ENCODE results near the gene ZDHHC5. TPM values are rescaled to one million over a fixed set of nuclear protein-coding genes. Genes with fewer than 3 reads are reported as not detected.
A peak's percentile ranks its signal among the peaks of the same experiment; 100 is the strongest.

The ZDHHC5 gene
- total RNA-seq, 1 experiment from 2014 or later: 51.6 TPM

GRCh38 chr11:57746920-57747319 lies 79.0 kb downstream of the ZDHHC5 start:
- ATAC-seq (no peak), DNase-seq (ENCODE audit: low spot score) (no peak)
- ChIA-PET POLR2A (interaction anchor here (0.7 kb wide), 1 partner anchor 412 kb away, joined by 4 read pairs; no protein-coding TSS in a partner anchor), CTCF (interaction anchor here (1.5 to 5.7 kb wide), 2 partner anchors 54 to 777 kb away, joined by 3 to 42 read pairs; no protein-coding TSS in a partner anchor)
- Mint-ChIP-seq H3K4me1 (peaks cover 22% of the 10 kb centered on the region), H3K4me3 (no peak overlapping the region), H3K36me3 (peaks cover 24% of the 10 kb centered on the region), H3K9me3 (no peaks in the 10 kb centered on the region), H3K27ac (peak overlapping the region; percentile 61), H3K27me3 (ENCODE audit: low read depth) (no peaks in the 10 kb centered on the region)
- no peak for TF ChIP-seq HMGA2 (CRISPR knock-in tag; IDR thresholded peaks at IDR 0.05)
- no peak for TF ChIP-seq RORB (CRISPR knock-in tag; IDR thresholded peaks at IDR 0.05)
- TF ChIP-seq JAZF1 (CRISPR knock-in tag; IDR thresholded peaks at IDR 0.05): no peak
- TF ChIP-seq ZNF396 (CRISPR knock-in tag; IDR thresholded peaks at IDR 0.05; ENCODE audit: borderline replicate concordance): no peak
- TF ChIP-seq GRHL2 (CRISPR knock-in tag; IDR thresholded peaks at IDR 0.05; ENCODE audit: insufficient replicate concordance, severe bottlenecking): no peak
- no peak for TF ChIP-seq CREB1 (CRISPR knock-in tag; IDR thresholded peaks at IDR 0.05)
- no peak for TF ChIP-seq IRF2 (CRISPR knock-in tag; IDR thresholded peaks at IDR 0.05; ENCODE audit: borderline replicate concordance, low read depth)
- TF ChIP-seq JUN (CRISPR knock-in tag; IDR thresholded peaks at IDR 0.05): no peak
- no peak for TF ChIP-seq NFYB (CRISPR knock-in tag; conservative IDR thresholded peaks at IDR 0.05; ENCODE audit: low read depth)
- no peak for TF ChIP-seq ARID4B (CRISPR knock-in tag; IDR thresholded peaks at IDR 0.05; ENCODE audit: borderline replicate concordance)
- TF ChIP-seq ZNF138 (CRISPR knock-in tag; conservative IDR thresholded peaks at IDR 0.05): no peak

Small RNA genes within 50 kb of the gene (microRNA-seq; reads per million reads assigned to microRNA genes)
- 5,543 reads per million, percentile 98 among the genes with 10 or more reads in this experiment for gene MIR130A (ENCODE audit: borderline number of aligned reads)

Other genes with a start within 250 kb of the ZDHHC5 start
- 22.6 to 25.8 TPM (median 25.3 TPM) in 3 replicates for gene SLC43A3, start 241.0 kb upstream of the ZDHHC5 start, total RNA-seq (2021)
- 13.8 to 15.5 TPM (median 14.3 TPM) in 3 replicates for gene RTN4RL2, start 207.6 kb upstream of the ZDHHC5 start, total RNA-seq (2021)
- gene SLC43A1, start 152.4 kb upstream of the ZDHHC5 start, total RNA-seq (2021): 20.5 to 27.1 TPM (median 21.5 TPM) in 3 replicates
- gene TIMM10, start 137.4 kb upstream of the ZDHHC5 start, total RNA-seq (2021): 63.5 to 92.8 TPM (median 68.4 TPM) in 3 replicates
- gene SMTNL1, start 130.5 kb upstream of the ZDHHC5 start, total RNA-seq (2021): 0.26 to 0.39 TPM (median 0.34 TPM) in 3 replicates
- 38.8 to 48.5 TPM (median 47.4 TPM) in 3 replicates for gene UBE2L6, start 100.4 kb upstream of the ZDHHC5 start, total RNA-seq (2021)
- gene SERPING1, start 70.4 kb upstream of the ZDHHC5 start, total RNA-seq (2021): 49.1 to 51.8 TPM (median 50.2 TPM) in 3 replicates
- 0.15 to 0.30 TPM in 2 of 3 replicates, not detected in the other for gene YPEL4, start 18.2 kb upstream of the ZDHHC5 start, total RNA-seq (2021)
- 24.5 to 26.3 TPM (median 24.6 TPM) in 3 replicates for gene CLP1, start 10.4 kb upstream of the ZDHHC5 start, total RNA-seq (2021)
- gene MED19, start 44.1 kb downstream of the ZDHHC5 start, total RNA-seq (2021): 18.0 to 19.9 TPM (median 19.1 TPM) in 3 replicates
- gene TMX2, start 44.5 kb downstream of the ZDHHC5 start, total RNA-seq (2021): 84.9 to 85.7 TPM (median 85.4 TPM) in 3 replicates
- gene SELENOH, start 73.4 kb downstream of the ZDHHC5 start, total RNA-seq (2021): 251 to 266 TPM (median 259 TPM) in 3 replicates
- 0.09 to 0.14 TPM in 2 of 3 replicates, not detected in the other for gene BTBD18, start 83.7 kb downstream of the ZDHHC5 start, total RNA-seq (2021)
- gene CTNND1, start 93.7 kb downstream of the ZDHHC5 start, total RNA-seq (2021): 164 to 165 TPM (median 164 TPM) in 3 replicates

Data from WTC11 (cell line).